ENCODE data around the gene ARHGEF28.

The ARHGEF28 gene

GRCh38 chr5:73792687-73793320, 166.8 kb downstream of the ARHGEF28 start:
- peaks cover 42% of the 10 kb centered on the region for H3K36me3 ChIP-seq
- H3K4me3 ChIP-seq (ENCODE audit: low read depth, low read length) = no peak overlapping the region
- DNase-seq = peak; percentile 70
- peaks cover 32% of the 10 kb centered on the region for H3K4me1 ChIP-seq
- H3K27me3 ChIP-seq = no peaks in the 10 kb centered on the region
- no peaks in the 10 kb centered on the region for H3K9me3 ChIP-seq
- TF ChIP-seq, protein P1, sequence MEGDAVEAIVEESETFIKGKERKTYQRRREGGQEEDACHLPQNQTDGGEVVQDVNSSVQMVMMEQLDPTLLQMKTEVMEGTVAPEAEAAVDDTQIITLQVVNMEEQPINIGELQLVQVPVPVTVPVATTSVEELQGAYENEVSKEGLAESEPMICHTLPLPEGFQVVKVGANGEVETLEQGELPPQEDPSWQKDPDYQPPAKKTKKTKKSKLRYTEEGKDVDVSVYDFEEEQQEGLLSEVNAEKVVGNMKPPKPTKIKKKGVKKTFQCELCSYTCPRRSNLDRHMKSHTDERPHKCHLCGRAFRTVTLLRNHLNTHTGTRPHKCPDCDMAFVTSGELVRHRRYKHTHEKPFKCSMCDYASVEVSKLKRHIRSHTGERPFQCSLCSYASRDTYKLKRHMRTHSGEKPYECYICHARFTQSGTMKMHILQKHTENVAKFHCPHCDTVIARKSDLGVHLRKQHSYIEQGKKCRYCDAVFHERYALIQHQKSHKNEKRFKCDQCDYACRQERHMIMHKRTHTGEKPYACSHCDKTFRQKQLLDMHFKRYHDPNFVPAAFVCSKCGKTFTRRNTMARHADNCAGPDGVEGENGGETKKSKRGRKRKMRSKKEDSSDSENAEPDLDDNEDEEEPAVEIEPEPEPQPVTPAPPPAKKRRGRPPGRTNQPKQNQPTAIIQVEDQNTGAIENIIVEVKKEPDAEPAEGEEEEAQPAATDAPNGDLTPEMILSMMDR (IDR thresholded peaks at IDR 0.05; ENCODE audit: low read depth, low read length) = peak; percentile 99

GRCh38 chr5:73793911-73794310, 167.9 kb downstream of the ARHGEF28 start:
- Histone ChIP-seq H3K36me3 (peaks cover 46% of the 10 kb centered on the region), H3K4me3 (ENCODE audit: low read depth, low read length) (no peak overlapping the region), H3K27me3 (no peaks in the 10 kb centered on the region), H3K4me1 (peaks cover 32% of the 10 kb centered on the region), H3K9me3 (no peaks in the 10 kb centered on the region)
- TF ChIP-seq, protein P1 (IDR thresholded peaks at IDR 0.05; ENCODE audit: low read depth, low read length) = no peak
- no peak for DNase-seq

DNA sequence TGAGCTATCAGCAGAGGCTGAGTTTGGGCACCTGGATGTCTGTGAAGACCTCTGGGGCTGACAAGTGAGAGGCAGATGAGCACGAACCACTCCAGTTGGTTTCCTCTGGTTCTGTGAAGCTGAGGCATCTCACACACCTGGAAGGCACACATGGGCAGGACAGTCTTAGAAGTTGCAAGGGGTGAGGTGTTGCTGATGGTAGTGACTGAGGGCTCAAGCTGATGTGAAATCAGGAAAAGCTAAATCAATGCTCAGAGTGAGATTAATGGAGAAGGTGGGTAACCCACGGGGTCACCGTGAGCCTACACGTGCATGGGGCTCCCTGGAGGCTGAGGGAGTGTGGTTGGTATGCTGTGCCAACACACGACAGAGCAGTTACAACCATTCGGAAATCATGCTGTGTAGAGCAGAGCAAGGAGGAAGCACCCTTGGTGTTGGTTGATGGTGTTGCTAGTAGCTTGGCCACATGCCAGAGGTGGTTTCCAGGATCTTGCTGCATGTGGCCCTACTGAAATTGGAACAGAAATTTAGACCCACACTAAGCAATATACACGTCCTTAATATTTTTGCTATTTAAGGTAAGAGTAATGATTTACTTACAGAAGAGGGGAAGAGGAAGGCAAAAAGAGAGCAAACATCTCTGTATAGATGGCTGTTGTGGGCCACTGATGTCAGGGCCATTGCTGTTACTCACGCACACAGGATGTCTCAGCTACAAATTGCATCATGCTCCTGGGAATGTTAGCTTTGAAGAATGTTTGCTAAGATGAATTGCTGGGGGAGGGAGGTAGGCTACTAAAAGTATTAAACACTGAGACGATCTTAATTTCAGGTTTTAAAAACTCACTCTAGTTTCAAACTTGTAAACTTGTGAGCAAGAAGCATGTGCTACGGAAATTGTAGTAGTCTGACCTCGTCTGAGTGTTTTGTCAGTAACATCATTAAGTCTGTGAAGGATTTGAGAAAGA, 170.5 kb downstream of the ARHGEF28 start:
- H3K9me3 ChIP-seq = no peaks in the 10 kb centered on the region
- TF ChIP-seq, protein P1 (IDR thresholded peaks at IDR 0.05; ENCODE audit: low read depth, low read length) = no peak
- H3K36me3 ChIP-seq = peaks cover 48% of the 10 kb centered on the region
- H3K4me3 ChIP-seq (ENCODE audit: low read depth, low read length) = no peak overlapping the region
- peak; percentile 25 for DNase-seq
- peaks cover 15% of the 10 kb centered on the region for H3K4me1 ChIP-seq
- H3K27me3 ChIP-seq = no peaks in the 10 kb centered on the region

GRCh38 chr5:73797132-73797510, 171.1 kb downstream of the ARHGEF28 start:
- Histone ChIP-seq H3K36me3 (peaks cover 48% of the 10 kb centered on the region), H3K4me3 (ENCODE audit: low read depth, low read length) (no peak overlapping the region), H3K4me1 (peaks cover 10% of the 10 kb centered on the region; the same call in 1 of the 2 replicates), H3K27me3 (no peaks in the 10 kb centered on the region), H3K9me3 (no peaks in the 10 kb centered on the region)
- TF ChIP-seq, protein P1 (IDR thresholded peaks at IDR 0.05; ENCODE audit: low read depth, low read length) = no peak
- DNase-seq = no peak

DNA sequence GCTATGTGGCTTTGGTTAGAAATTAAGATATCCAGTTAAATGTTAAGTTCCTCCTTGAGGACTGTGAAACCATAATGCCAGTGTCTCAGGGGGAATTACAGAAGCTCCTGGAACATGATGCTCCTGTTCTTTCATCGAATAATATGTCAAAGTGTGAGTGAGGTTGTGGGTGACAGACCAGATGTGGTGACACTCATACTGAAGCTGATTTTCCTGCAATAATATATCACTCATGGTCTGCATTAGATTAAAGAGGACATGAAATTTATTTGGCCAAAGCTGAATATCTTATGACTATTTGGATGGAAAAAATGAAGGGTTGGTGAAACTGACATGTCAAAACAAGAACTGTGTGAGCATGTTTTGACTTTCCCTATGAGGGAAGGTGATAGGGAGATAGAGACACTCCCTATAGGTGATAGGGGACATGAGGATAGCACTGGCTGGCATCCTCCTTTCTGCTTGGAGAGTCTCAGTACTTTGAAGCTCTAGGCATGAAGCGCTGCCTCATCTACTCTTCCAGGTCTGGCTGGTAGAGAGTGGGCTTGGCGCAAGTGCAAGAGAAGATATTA, 173.5 kb downstream of the ARHGEF28 start:
- Histone ChIP-seq H3K4me3 (ENCODE audit: low read depth, low read length) (no peak overlapping the region), H3K36me3 (peaks cover 53% of the 10 kb centered on the region), H3K9me3 (no peaks in the 10 kb centered on the region), H3K4me1 (no peaks in the 10 kb centered on the region; the same call in 1 of the 2 replicates), H3K27me3 (no peaks in the 10 kb centered on the region)
- no peak for DNase-seq
- TF ChIP-seq, protein P1 (IDR thresholded peaks at IDR 0.05; ENCODE audit: low read depth, low read length) = no peak

Data from BE2C (cell line).